GM23338 (cell line): Measurements from ENCODE around the gene SYMPK.

Experiments used
- CTCF ChIP-seq, 2 experiments: fragments of 200-600 bp in 1 of 2; sonication (generic) in 1 of 2; conservative IDR thresholded peaks; 2 replicates each; pipeline versions ENCODE4 v1.5.1 to v1.6.1; 2016 to 2017; ENCODE audit warnings: antibody characterized with exemption in 2 of 2, low read depth in 2 of 2, mild to moderate bottlenecking in 2 of 2, moderate library complexity in 1 of 2
- EZH2 ChIP-seq: fragments of 200-600 bp; sonication (generic); IDR thresholded peaks from one replicate; pipeline ENCODE4 v1.8.0; 2017; ENCODE audit warnings: antibody characterized with exemption, mild to moderate bottlenecking, low read depth; ENCODE audit not compliant: unreplicated experiment
- TF ChIP-seq, protein P1 (sequence below): IDR thresholded peaks from one replicate; pipeline ENCODE4 v1.6.1; 2018; ENCODE audit warnings: antibody characterized with exemption; ENCODE audit not compliant: unreplicated experiment

- TF ChIP-seq CTCF (conservative IDR thresholded peaks at IDR 0.05; ENCODE audit: low read depth in 2 of 2) (no peak), EZH2 (no peak)
- TF ChIP-seq, protein P1, sequence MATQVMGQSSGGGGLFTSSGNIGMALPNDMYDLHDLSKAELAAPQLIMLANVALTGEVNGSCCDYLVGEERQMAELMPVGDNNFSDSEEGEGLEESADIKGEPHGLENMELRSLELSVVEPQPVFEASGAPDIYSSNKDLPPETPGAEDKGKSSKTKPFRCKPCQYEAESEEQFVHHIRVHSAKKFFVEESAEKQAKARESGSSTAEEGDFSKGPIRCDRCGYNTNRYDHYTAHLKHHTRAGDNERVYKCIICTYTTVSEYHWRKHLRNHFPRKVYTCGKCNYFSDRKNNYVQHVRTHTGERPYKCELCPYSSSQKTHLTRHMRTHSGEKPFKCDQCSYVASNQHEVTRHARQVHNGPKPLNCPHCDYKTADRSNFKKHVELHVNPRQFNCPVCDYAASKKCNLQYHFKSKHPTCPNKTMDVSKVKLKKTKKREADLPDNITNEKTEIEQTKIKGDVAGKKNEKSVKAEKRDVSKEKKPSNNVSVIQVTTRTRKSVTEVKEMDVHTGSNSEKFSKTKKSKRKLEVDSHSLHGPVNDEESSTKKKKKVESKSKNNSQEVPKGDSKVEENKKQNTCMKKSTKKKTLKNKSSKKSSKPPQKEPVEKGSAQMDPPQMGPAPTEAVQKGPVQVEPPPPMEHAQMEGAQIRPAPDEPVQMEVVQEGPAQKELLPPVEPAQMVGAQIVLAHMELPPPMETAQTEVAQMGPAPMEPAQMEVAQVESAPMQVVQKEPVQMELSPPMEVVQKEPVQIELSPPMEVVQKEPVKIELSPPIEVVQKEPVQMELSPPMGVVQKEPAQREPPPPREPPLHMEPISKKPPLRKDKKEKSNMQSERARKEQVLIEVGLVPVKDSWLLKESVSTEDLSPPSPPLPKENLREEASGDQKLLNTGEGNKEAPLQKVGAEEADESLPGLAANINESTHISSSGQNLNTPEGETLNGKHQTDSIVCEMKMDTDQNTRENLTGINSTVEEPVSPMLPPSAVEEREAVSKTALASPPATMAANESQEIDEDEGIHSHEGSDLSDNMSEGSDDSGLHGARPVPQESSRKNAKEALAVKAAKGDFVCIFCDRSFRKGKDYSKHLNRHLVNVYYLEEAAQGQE: no peak
Observed at GRCh38 chr19:45767881-45768654, 94.9 kb downstream of the SYMPK start.
